GM12872 (cell line): ENCODE measurements around the gene TCF7L1.

Source experiments
- TF ChIP-seq, protein P1 (sequence below): IDR thresholded peaks from 3 replicates; pipeline ENCODE4 v1.5.1; 2011; ENCODE audit warnings: low read depth, mild to moderate bottlenecking, low read length, moderate library complexity; ENCODE audit not compliant: insufficient read depth

Gene TCF7L1

GRCh38 chr2:85330839-85331636 lies 197.8 kb downstream of the TCF7L1 start:
- TF ChIP-seq, protein P1, sequence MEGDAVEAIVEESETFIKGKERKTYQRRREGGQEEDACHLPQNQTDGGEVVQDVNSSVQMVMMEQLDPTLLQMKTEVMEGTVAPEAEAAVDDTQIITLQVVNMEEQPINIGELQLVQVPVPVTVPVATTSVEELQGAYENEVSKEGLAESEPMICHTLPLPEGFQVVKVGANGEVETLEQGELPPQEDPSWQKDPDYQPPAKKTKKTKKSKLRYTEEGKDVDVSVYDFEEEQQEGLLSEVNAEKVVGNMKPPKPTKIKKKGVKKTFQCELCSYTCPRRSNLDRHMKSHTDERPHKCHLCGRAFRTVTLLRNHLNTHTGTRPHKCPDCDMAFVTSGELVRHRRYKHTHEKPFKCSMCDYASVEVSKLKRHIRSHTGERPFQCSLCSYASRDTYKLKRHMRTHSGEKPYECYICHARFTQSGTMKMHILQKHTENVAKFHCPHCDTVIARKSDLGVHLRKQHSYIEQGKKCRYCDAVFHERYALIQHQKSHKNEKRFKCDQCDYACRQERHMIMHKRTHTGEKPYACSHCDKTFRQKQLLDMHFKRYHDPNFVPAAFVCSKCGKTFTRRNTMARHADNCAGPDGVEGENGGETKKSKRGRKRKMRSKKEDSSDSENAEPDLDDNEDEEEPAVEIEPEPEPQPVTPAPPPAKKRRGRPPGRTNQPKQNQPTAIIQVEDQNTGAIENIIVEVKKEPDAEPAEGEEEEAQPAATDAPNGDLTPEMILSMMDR: no peak

GRCh38 chr2:85334928-85335327 lies 201.7 kb downstream of the TCF7L1 start:
- TF ChIP-seq, protein P1: no peak

DNA sequence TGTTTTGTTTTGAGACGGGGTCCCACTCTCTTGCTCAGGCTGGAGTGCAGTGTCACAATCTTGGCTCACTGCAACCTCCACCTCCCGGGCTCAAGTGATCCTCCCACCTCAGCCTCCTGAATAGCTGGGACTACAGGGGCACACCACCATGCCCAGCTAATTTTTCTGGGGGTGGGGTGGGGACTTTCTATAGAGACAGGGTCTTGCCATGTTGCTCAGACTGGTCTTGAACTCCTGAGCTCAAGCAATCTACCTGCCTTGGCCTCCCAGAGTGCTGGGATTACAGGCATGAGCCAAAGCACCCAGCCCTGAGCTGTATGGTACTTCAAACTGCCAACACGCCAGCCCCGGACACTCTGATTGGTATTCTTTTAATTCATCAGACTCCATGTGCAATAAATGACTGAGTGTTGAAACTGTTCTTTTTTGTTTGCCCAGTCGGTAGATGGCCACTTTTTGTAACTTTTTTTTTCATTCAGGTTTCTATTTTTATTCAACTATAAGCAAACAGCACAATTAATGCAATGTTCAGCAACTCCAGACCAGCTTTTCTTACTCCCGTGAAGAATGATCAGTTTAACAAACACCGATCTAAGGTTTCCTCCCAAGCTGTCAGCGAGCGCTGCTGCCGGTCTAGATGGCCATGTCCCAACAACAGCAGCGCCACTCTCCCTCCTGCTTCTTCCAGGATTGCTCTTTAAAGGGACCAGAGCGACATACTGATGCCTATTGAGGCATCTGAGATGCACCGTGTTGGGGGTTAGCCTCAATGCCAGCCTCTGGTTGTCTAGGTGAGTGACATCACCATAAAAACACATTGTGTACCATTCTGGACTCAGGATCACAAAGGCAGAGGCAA lies 207.1 kb downstream of the TCF7L1 start:
- TF ChIP-seq, protein P1: no peak

DNA sequence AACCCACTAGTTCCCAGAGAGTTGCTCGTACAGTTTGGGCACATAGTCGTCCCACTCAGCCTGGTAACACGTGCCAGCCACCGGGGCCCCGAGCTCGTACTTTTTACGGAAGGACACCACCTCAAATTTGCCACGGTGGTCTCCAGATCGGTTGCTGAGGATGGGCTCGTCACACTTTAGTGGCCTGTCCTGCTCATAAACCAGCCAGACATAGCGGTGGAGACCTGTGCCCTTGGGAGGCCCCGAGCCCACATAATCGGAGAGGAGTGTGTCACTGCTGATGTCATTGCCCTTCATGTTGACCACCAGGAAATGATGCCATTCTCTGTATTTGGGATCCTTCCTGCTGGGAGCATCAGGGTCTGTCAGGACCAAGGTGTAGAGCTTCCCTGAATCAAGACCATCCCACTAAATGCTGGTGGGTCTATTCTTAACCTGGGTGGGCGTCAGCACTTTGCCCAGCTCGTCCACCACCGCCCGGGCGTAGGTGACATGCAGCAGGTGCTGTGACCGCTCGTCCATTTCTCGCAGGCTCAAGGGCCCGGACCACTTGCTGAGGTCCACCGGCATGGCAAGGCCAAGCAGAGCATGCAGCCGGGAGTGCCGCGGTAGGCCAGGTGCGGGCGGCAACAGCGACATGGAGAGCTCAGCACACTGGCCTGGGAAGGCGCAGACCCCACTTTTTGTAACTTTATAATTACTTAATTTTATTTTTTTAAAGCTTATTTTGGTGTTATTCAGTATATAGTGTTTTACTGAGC lies 208.3 kb downstream of the TCF7L1 start:
- TF ChIP-seq, protein P1: no peak

DNA sequence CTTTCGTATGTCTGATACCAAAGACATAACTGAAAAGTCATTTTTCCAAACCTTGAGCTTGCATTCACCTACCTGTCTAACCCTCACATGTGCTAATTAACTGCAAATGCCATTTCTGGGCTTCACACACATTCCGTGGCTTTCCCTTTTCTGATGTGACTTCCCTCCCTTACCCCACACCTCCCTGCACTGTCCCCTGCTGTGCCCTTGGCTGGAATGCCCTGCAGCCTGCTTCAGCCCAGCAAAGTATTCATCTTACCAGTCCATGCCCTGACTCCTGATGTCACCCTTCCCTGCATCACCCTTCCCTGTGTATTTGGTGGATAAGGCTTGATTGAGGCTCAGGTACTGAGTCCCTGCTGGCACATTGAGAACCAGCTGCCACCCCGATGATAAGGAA lies 209.0 kb downstream of the TCF7L1 start:
- TF ChIP-seq, protein P1: no peak

GRCh38 chr2:85344356-85344954 lies 211.3 kb downstream of the TCF7L1 start:
- TF ChIP-seq, protein P1: no peak
